ENCODE results near the gene DNAI4. TPM values are rescaled to one million over a fixed set of nuclear protein-coding genes. Genes with fewer than 3 reads are reported as not detected.

The DNAI4 gene
- total RNA-seq, 3 donors from 2014 or later (not counting 1 experiment from before 2014, with no cell fraction given): 1.4 to 4.3 (median 2.2) TPM

DNA sequence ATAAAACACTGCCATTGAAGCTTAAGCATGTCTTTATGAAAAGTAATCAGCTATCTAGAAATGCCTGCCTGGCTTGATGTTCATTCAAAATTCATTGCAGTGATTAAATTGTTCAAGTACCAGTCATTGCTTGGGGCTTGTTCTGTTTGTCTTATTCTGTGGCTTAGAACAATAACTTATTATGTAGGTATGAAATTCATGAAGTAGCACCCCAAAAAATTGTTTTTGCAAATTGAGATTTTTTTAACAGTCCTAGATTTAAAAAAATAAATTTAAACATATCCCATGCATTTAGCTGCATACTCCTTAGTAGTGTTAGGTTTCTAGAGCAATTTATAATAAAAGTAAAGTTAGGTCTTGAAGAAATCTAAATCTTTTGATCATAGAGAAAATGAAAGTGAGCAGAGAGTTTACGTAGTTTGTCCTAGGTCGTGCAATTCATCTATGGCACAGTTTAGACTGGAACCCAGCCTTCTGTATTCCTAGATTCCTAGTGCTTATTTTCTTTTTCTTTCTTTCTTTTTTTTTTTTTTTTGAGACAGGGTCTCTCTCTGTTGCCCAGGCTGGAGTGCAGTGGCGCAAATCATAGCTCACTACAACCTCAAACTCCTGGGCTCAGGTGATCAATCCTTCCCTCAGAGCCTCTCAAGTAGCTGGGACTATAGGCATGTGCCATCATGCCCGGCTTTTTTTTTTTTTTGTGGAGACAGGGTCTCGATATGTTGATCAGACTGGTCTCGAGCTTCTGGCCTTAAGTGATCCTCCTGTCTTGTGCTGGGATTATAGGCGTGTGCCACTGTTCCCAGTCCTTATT is 9.4 kb upstream of the DNAI4 start:
- Histone ChIP-seq H3K36me3 (ENCODE audit: control insufficient read depth, insufficient read depth, low read length) (no peaks in the 10 kb centered on the region), H3K9me3 (ENCODE audit: control insufficient read depth, insufficient read depth, low read length) (no peaks in the 10 kb centered on the region), H3K27me3 (ENCODE audit: control insufficient read depth, insufficient read depth, low read length) (no peaks in the 10 kb centered on the region), H3K4me1 (ENCODE audit: control insufficient read depth, insufficient read depth, low read length) (peaks cover 20% of the 10 kb centered on the region), H3K27ac (ENCODE audit: low read length) (peak overlapping the region; percentile 69), H3K4me3 (ENCODE audit: low read length) (peak overlapping the region; percentile 16)
- intact Hi-C loops (cut with micrococcal nuclease): loop anchor here (5.0 to 10.0 kb wide), 2 partner anchors 48 to 501 kb away; partner anchors contain the start of gene SERBP1
- Mint-ChIP-seq H3K4me3 (peak overlapping the region; percentile 86), H3K4me1 (peaks cover 70 to 76% of the 10 kb centered on the region in 2 donors), H3K27me3 (ENCODE audit: low read depth in 2 of 2) (no peaks in the 10 kb centered on the region), H3K36me3 (no peaks in the 10 kb centered on the region), H3K27ac (peak overlapping the region; percentile 95 to 98), H3K9me3 (no peaks in the 10 kb centered on the region)
- DNase-seq (peak in 1 of 2 donors; percentile 53), ATAC-seq (no peak)
- TF ChIP-seq, protein P1, sequence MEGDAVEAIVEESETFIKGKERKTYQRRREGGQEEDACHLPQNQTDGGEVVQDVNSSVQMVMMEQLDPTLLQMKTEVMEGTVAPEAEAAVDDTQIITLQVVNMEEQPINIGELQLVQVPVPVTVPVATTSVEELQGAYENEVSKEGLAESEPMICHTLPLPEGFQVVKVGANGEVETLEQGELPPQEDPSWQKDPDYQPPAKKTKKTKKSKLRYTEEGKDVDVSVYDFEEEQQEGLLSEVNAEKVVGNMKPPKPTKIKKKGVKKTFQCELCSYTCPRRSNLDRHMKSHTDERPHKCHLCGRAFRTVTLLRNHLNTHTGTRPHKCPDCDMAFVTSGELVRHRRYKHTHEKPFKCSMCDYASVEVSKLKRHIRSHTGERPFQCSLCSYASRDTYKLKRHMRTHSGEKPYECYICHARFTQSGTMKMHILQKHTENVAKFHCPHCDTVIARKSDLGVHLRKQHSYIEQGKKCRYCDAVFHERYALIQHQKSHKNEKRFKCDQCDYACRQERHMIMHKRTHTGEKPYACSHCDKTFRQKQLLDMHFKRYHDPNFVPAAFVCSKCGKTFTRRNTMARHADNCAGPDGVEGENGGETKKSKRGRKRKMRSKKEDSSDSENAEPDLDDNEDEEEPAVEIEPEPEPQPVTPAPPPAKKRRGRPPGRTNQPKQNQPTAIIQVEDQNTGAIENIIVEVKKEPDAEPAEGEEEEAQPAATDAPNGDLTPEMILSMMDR (IDR thresholded peaks at IDR 0.05): no peak
- WGBS (ENCODE audit: insufficient coverage): 32% methylated on average over 4 of the region's 7 CpGs

GRCh38 chr1:66932291-66932690 is 7.6 kb upstream of the DNAI4 start:
- 42% methylated on average over 2 of the region's 2 CpGs for WGBS (ENCODE audit: insufficient coverage)
- intact Hi-C loops (cut with micrococcal nuclease): loop anchor here (5.0 to 10.0 kb wide), 2 partner anchors 50 to 503 kb away; partner anchors contain the start of gene SERBP1
- Mint-ChIP-seq H3K27ac (peak overlapping the region; percentile 95 to 98), H3K4me3 (peak overlapping the region; percentile 86), H3K27me3 (ENCODE audit: low read depth in 2 of 2) (no peaks in the 10 kb centered on the region), H3K4me1 (peaks cover 61 to 62% of the 10 kb centered on the region in 2 donors), H3K36me3 (no peaks in the 10 kb centered on the region), H3K9me3 (no peaks in the 10 kb centered on the region)
- no peaks in the 10 kb centered on the region for H3K27me3 ChIP-seq (ENCODE audit: control insufficient read depth, insufficient read depth, low read length)
- no peaks in the 10 kb centered on the region for H3K36me3 ChIP-seq (ENCODE audit: control insufficient read depth, insufficient read depth, low read length)
- no peak overlapping the region for H3K27ac ChIP-seq (ENCODE audit: low read length)
- H3K4me1 ChIP-seq (ENCODE audit: control insufficient read depth, insufficient read depth, low read length): peaks cover 19% of the 10 kb centered on the region
- no peak for DNase-seq
- H3K4me3 ChIP-seq (ENCODE audit: low read length): no peak overlapping the region
- TF ChIP-seq, protein P1 (IDR thresholded peaks at IDR 0.05): no peak
- no peak for ATAC-seq
- H3K9me3 ChIP-seq (ENCODE audit: control insufficient read depth, insufficient read depth, low read length): no peaks in the 10 kb centered on the region

DNA sequence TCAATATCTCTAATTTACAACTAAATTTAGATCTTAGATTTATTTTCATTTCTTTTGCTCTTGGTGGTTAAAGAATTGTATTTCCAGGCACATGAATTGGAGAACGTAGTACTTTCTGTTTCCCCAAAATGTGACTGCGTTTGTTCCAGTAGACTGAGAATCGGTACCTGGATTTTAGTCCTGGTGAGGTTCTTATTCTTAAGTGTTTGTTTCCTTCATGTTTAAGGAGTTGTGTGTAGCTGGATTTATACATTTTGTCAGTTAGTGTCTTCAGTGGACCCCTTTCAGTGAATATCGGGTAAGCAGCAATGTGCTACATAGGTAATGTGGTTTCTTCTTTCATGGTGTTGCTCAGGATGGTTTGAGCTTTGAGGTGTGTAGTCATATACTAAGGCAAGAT is 6.9 kb upstream of the DNAI4 start:
- ATAC-seq (no peak), DNase-seq (peak in 1 of 2 donors; percentile 52)
- Mint-ChIP-seq H3K27ac (peak overlapping the region; percentile 95 to 98), H3K4me1 (peaks cover 57 to 59% of the 10 kb centered on the region in 2 donors), H3K4me3 (peak overlapping the region; percentile 100), H3K9me3 (no peaks in the 10 kb centered on the region), H3K27me3 (ENCODE audit: low read depth in 2 of 2) (no peaks in the 10 kb centered on the region), H3K36me3 (no peaks in the 10 kb centered on the region)
- H3K36me3 ChIP-seq (ENCODE audit: control insufficient read depth, insufficient read depth, low read length): no peaks in the 10 kb centered on the region
- TF ChIP-seq, protein P1 (IDR thresholded peaks at IDR 0.05): no peak
- H3K27ac ChIP-seq (ENCODE audit: low read length): peak overlapping the region; percentile 92
- peaks cover 15% of the 10 kb centered on the region for H3K4me1 ChIP-seq (ENCODE audit: control insufficient read depth, insufficient read depth, low read length)
- no peaks in the 10 kb centered on the region for H3K9me3 ChIP-seq (ENCODE audit: control insufficient read depth, insufficient read depth, low read length)
- 7% methylated on average over 4 of the region's 4 CpGs for WGBS (ENCODE audit: insufficient coverage)
- intact Hi-C loops (cut with micrococcal nuclease): loop anchor here (5.0 to 10.0 kb wide), 2 partner anchors 51 to 503 kb away; partner anchors contain the start of gene SERBP1
- no peaks in the 10 kb centered on the region for H3K27me3 ChIP-seq (ENCODE audit: control insufficient read depth, insufficient read depth, low read length)
- H3K4me3 ChIP-seq (ENCODE audit: low read length): peak overlapping the region; percentile 92
